Measurements from ENCODE around the gene UPK3A.
A peak's percentile ranks its signal among the peaks of the same experiment; 100 is the strongest.

Gene UPK3A

GRCh38 chr22:45240104-45240809, 44.5 kb upstream of the UPK3A start:
- peak; percentile 54 for FAIRE-seq
- no peak for TF ChIP-seq SPI1 (IDR thresholded peaks at IDR 0.05; ENCODE audit: low read depth, low read length)
- TF ChIP-seq POU2F2 (IDR thresholded peaks at IDR 0.05; ENCODE audit: low read depth, low read length), result no peak
- no peak for DNase-seq (ENCODE audit: insufficient read length, low spot score)

- FAIRE-seq, result peak; percentile 95
- DNase-seq (ENCODE audit: insufficient read length, low spot score), result peak; percentile 88
- TF ChIP-seq SPI1 (IDR thresholded peaks at IDR 0.05; ENCODE audit: low read depth, low read length) (no peak), PAX5 (IDR thresholded peaks at IDR 0.05; ENCODE audit: insufficient read depth, low read length, severe bottlenecking) (no peak), POLR2AphosphoS5 (IDR thresholded peaks at IDR 0.05; ENCODE audit: low read depth, low read length) (no peak), TAF1 (IDR thresholded peaks at IDR 0.05; ENCODE audit: low read depth, low read length) (no peak), POLR2A (IDR thresholded peaks at IDR 0.05; ENCODE audit: low read depth, low read length) (no peak), POU2F2 (IDR thresholded peaks at IDR 0.05; ENCODE audit: low read depth, low read length) (no peak)
These were observed 43.7 kb upstream of the UPK3A start, which contains the start of gene KIAA0930 for GRCh38 chr22:45240810-45241631. TSS of gene KIAA0930 (minus strand) at chr22:45240894. CDS start at chr22:45240703, 191 bp downstream.

DNA sequence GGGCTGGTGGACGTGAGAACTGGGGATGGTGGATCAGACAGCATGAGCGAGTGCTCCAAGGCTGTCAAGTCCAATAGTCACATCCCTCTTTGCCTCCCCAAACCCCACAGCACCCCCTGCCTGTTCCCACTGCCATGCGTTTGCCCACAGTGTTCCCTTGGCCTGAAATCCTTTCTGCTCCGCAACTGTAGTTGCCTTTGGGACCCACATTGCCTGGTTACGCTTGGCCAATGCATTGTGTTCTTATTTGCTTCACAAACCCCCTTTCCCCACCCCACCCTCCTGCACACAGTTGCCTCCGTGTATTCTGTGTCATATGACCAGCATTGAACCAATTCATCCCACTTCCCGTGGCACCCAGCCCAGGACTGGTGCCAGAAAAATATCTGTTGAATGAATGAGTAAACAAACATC, 42.0 kb upstream of the UPK3A start:
- TF ChIP-seq TAF1 (IDR thresholded peaks at IDR 0.05; ENCODE audit: low read depth, low read length), result no peak
- no peak for TF ChIP-seq POLR2A (IDR thresholded peaks at IDR 0.05; ENCODE audit: low read depth, low read length)
- TF ChIP-seq POLR2AphosphoS5 (IDR thresholded peaks at IDR 0.05; ENCODE audit: low read depth, low read length), result no peak
- TF ChIP-seq PAX5 (IDR thresholded peaks at IDR 0.05; ENCODE audit: insufficient read depth, low read length, severe bottlenecking), result no peak
- TF ChIP-seq POU2F2 (IDR thresholded peaks at IDR 0.05; ENCODE audit: low read depth, low read length), result no peak
- TF ChIP-seq SPI1 (IDR thresholded peaks at IDR 0.05; ENCODE audit: low read depth, low read length), result no peak
- FAIRE-seq (peak; percentile 38), DNase-seq (ENCODE audit: insufficient read length, low spot score) (no peak)

- TF ChIP-seq SPI1 (IDR thresholded peaks at IDR 0.05; ENCODE audit: low read depth, low read length), result no peak
- TF ChIP-seq POLR2A (IDR thresholded peaks at IDR 0.05; ENCODE audit: low read depth, low read length), result no peak
- no peak for TF ChIP-seq PAX5 (IDR thresholded peaks at IDR 0.05; ENCODE audit: insufficient read depth, low read length, severe bottlenecking)
- no peak for TF ChIP-seq TAF1 (IDR thresholded peaks at IDR 0.05; ENCODE audit: low read depth, low read length)
- TF ChIP-seq POU2F2 (IDR thresholded peaks at IDR 0.05; ENCODE audit: low read depth, low read length), result no peak
- no peak for TF ChIP-seq POLR2AphosphoS5 (IDR thresholded peaks at IDR 0.05; ENCODE audit: low read depth, low read length)
- DNase-seq (ENCODE audit: insufficient read length, low spot score) (no peak), FAIRE-seq (peak; percentile 59)
These were observed 39.8 kb upstream of the UPK3A start for GRCh38 chr22:45244916-45245315.

DNA sequence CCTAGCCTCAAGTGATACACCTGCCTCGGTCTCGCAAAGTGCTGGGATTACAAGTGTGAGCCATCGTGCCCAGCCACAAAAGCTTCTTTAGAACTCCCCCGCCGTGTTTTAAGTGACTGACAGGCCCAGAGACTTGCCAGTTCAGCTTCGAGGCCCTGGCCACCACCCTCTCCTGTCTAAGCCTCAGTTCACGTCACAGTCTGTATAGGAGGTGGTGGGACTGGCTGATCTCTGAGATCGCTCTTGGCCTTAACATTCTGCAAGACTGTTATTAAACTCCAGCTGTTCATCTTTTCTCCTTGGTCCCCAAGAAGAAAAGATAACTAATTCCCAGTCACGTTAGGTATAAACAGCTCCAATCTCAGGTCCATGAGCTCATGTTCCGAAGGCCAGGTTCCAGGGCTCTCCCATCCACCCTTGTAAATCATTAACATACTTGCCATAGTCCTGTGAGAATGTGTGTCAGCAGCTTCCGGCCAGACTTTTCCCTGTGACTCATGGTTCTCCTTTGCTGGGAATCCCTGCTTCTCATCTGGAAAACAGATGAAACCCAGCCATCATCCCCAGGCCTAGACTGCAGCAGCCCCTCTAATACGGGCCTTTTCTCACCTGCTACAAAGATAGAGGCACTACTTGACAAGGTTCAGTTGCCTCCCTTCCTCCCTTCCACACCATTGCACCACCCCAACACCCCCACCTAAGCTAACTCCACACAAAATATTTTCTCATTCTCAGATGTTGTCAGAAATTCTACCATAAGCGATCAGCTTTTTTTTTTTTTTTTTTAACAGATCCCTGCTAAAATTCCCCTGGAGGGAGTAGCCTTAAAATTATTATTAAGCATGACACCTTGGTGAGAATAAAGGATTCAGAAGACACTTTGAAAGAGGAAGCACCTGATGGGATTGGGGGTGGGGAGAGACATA, 38.4 kb upstream of the UPK3A start:
- no peak for TF ChIP-seq SPI1 (IDR thresholded peaks at IDR 0.05; ENCODE audit: low read depth, low read length)
- TF ChIP-seq PAX5 (IDR thresholded peaks at IDR 0.05; ENCODE audit: insufficient read depth, low read length, severe bottlenecking), result no peak
- TF ChIP-seq TAF1 (IDR thresholded peaks at IDR 0.05; ENCODE audit: low read depth, low read length), result no peak
- no peak for DNase-seq (ENCODE audit: insufficient read length, low spot score)
- FAIRE-seq, result peak; percentile 83

GRCh38 chr22:45248832-45249561, 35.8 kb upstream of the UPK3A start:
- DNase-seq (ENCODE audit: insufficient read length, low spot score) (no peak), FAIRE-seq (peak; percentile 74)
- TF ChIP-seq POLR2AphosphoS5 (IDR thresholded peaks at IDR 0.05; ENCODE audit: low read depth, low read length) (no peak), PAX5 (IDR thresholded peaks at IDR 0.05; ENCODE audit: insufficient read depth, low read length, severe bottlenecking) (no peak), SPI1 (IDR thresholded peaks at IDR 0.05; ENCODE audit: low read depth, low read length) (no peak), POU2F2 (IDR thresholded peaks at IDR 0.05; ENCODE audit: low read depth, low read length) (peak; percentile 52; the same call in 1 of the 2 replicates)

GRCh38 chr22:45251825-45252224, 32.9 kb upstream of the UPK3A start:
- DNase-seq (ENCODE audit: insufficient read length, low spot score) (no peak), FAIRE-seq (no peak)
- TF ChIP-seq POLR2A (IDR thresholded peaks at IDR 0.05; ENCODE audit: low read depth, low read length) (no peak), POLR2AphosphoS5 (IDR thresholded peaks at IDR 0.05; ENCODE audit: low read depth, low read length) (no peak), TAF1 (IDR thresholded peaks at IDR 0.05; ENCODE audit: low read depth, low read length) (no peak), PAX5 (IDR thresholded peaks at IDR 0.05; ENCODE audit: insufficient read depth, low read length, severe bottlenecking) (no peak), POU2F2 (IDR thresholded peaks at IDR 0.05; ENCODE audit: low read depth, low read length) (no peak), SPI1 (IDR thresholded peaks at IDR 0.05; ENCODE audit: low read depth, low read length) (no peak)

DNA sequence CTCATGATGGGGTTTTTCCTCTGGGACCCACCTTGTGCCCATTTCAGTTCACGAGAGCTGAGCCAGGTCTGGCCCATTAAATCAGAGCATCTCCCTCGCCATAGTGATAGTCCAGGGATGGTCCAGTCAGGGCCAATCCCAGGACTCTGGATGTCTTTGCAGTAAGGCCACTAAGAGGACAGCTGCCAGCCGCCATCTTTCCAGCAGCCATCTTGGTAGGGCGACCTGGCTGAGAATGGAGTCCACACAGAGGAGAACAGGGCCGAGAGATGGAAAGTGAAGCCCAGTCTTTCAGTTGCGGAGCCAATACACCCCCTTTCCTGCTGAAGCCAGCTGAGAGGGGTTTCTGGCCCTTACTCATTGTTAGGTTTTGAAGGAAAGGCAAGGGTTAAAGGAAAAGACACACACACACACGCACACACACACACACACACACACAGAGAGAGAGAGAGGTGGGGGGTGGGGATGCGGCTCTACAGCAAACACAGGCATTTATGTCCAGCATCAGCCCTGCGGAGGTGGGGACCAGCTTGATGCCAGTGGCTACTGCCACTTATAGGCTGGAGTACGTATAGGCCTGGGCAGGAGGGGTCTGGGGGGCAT, 31.6 kb upstream of the UPK3A start:
- TF ChIP-seq TAF1 (IDR thresholded peaks at IDR 0.05; ENCODE audit: low read depth, low read length) (no peak), PAX5 (IDR thresholded peaks at IDR 0.05; ENCODE audit: insufficient read depth, low read length, severe bottlenecking) (no peak), POLR2A (IDR thresholded peaks at IDR 0.05; ENCODE audit: low read depth, low read length) (no peak), POU2F2 (IDR thresholded peaks at IDR 0.05; ENCODE audit: low read depth, low read length) (no peak), SPI1 (IDR thresholded peaks at IDR 0.05; ENCODE audit: low read depth, low read length) (no peak), POLR2AphosphoS5 (IDR thresholded peaks at IDR 0.05; ENCODE audit: low read depth, low read length) (no peak)
- DNase-seq (ENCODE audit: insufficient read length, low spot score) (no peak), FAIRE-seq (peak; percentile 40)
